Umbilical cord (tissue), 2 donors: ENCODE measurements around the gene PCDHGB2. TPM values are rescaled to one million over a fixed set of nuclear protein-coding genes. Genes with fewer than 3 reads are reported as not detected.
"Not testable (repeated sequence)": the region's sequence is repeated elsewhere in the genome, so short reads cannot be mapped to it uniquely, and the experiment has no call there.

ENCODE experiments used
- DNase-seq: peaks from one replicate; pipeline ENCODE4 v3.0.0-alpha.2; 2015; ENCODE audit warnings: low spot score
- total RNA-seq: library from RNA; depleted of rRNA; stranded (reverse); fragments of >200 nt; gene quantifications from one replicate; pipeline ENCODE4 v1.2.3, GENCODE V29; 2014; ENCODE audit warnings: low replicate concordance; ENCODE audit not compliant: insufficient read depth

Gene PCDHGB2
- total RNA-seq, 1 donor from 2014 or later, result 4.6 TPM

DNA sequence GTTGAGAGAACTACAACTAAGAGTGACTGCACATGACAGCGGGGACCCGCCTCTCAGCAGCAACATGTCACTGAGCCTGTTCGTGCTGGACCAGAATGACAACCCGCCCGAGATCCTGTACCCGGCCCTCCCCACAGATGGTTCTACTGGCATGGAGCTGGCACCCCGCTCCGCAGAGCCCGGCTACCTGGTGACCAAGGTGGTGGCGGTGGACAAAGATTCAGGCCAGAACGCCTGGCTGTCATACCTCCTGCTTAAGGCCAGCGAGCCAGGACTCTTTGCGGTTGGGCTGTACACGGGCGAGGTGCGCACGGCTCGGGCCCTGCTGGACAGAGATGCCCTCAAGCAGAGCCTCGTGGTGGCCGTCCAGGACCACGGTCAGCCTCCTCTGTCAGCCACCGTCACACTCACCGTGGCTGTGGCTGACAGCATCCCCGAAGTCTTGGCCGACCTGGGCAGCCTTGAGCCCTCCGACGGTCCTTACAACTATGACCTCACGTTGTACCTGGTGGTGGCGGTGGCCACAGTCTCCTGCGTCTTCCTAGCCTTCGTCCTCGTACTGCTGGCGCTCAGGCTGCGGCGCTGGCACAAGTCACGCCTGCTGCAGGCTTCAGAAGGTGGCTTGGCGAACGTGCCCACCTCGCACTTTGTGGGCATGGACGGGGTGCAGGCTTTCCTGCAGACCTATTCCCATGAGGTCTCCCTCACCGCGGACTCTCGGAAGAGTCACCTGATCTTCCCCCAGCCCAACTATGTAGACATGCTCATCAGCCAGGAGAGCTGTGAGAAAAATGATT lies 24.9 kb downstream of the PCDHGB2 start:
- no peak for DNase-seq

DNA sequence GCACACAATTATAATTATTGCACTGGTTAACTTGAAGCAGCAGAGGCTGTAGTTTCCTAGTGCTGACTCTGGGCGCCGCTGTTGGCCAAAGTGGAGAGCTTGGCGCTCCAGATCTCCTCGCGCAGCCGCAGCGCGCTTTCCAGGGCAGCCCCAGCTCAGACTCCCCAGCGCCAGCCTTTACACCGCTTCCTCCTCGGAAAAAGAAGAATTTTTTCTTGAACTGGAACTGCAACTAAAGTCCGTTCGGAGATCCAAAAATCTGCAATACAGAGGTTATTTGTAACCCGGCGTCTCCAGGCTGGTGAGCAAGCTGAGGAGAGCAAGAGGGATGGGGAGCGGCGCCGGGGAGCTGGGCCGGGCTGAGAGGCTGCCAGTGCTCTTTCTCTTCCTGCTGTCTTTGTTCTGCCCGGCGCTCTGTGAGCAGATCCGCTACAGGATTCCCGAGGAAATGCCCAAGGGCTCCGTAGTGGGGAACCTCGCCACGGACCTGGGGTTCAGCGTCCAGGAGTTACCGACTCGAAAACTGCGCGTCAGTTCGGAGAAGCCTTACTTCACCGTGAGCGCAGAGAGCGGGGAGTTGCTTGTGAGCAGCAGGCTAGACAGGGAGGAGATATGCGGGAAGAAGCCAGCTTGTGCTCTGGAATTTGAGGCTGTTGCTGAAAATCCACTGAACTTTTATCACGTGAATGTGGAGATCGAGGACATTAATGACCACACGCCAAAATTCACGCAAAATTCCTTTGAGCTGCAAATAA lies 27.9 kb downstream of the PCDHGB2 start, which contains the start of gene PCDHGB4:
Gene PCDHGB4, plus strand, starts transcription at position 142 of the 755 bp plus-strand sequence. Its CDS starts 187 bp downstream, at position 329.
- peak; percentile 6 for DNase-seq

DNA sequence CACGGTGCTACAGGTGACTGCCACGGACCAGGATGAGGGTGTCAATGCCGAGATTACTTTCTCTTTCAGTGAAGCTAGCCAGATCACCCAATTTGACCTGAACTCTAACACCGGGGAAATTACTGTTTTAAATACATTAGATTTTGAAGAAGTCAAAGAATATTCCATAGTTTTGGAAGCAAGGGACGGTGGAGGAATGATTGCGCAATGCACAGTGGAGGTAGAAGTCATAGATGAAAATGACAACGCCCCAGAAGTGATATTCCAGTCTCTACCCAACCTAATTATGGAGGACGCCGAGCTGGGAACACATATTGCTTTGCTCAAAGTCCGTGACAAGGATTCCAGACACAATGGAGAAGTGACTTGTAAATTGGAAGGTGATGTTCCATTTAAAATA lies 28.9 kb downstream of the PCDHGB2 start:
- no peak for DNase-seq

DNA sequence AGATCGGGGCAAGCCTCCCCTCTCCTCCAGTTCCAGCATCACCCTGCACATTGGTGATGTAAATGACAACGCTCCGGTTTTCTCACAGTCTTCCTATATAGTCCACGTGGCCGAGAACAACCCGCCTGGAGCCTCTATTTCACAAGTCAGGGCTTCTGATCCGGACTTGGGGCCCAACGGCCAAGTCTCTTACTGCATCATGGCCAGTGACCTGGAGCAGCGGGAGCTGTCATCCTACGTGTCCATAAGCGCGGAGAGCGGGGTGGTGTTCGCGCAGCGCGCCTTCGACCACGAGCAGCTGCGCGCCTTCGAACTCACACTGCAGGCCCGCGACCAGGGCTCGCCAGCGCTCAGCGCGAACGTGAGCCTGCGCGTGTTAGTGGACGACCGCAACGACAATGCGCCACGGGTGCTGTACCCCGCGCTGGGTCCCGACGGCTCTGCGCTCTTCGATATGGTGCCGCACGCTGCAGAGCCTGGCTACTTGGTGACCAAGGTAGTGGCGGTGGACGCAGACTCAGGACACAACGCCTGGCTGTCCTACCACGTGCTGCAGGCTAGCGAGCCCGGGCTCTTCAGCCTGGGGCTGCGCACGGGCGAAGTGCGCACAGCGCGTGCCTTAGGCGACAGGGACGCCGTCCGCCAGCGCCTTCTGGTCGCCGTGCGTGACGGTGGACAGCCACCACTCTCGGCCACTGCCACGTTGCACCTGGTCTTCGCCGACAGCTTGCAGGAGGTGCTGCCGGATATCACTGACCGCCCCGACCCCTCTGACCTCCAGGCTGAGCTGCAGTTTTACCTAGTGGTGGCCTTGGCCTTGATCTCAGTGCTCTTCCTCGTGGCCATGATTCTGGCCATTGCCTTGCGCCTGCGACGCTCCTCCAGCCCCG lies 29.6 kb downstream of the PCDHGB2 start:
- DNase-seq, result no peak

DNA sequence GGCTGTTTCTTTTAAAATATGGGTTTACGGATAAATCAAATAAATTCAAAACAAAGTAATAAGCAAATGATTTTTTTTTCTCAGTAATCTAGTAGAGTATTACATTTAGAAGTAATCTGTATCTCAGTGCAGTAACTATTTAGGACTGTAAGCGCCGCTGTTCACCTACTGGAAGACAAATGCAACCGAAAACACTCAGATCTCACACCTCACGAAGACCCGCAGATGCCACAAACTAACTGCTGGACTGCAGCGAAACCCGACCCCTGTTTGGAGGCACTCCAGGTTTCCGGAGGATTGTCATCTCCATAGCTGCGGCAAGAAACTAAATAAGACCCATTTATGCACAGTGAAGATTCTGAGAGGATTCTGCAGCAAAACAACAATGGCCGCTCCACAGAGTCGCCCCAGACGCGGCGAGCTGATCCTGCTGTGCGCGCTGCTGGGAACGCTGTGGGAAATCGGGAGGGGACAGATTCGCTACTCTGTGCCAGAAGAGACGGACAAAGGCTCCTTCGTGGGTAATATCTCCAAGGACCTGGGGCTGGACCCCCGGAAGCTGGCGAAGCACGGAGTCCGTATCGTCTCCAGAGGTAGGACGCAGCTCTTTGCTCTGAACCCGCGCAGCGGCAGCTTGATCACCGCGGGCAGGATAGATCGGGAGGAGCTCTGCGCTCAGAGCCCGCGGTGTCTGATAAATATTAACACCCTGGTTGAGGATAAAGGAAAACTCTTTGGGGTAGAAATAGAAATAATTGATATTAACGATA lies 32.8 kb downstream of the PCDHGB2 start, which contains the start of gene PCDHGA8:
Gene PCDHGA8, plus strand, starts transcription at position 205 of the 770 bp plus-strand sequence. Its CDS starts 181 bp downstream, at position 386.
- DNase-seq, result no peak

DNA sequence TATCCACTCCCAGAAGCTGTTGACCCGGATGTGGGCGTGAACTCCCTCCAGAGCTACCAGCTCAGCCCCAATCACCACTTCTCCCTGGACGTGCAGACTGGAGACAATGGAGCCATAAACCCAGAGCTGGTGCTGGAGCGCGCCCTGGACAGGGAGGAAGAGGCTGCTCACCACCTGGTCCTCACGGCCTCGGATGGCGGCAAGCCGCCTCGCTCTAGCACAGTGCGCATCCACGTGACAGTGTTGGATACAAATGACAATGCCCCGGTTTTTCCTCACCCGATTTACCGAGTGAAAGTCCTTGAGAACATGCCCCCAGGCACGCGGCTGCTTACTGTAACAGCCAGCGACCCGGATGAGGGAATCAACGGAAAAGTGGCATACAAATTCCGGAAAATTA lies 33.5 kb downstream of the PCDHGB2 start:
- no peak for DNase-seq

DNA sequence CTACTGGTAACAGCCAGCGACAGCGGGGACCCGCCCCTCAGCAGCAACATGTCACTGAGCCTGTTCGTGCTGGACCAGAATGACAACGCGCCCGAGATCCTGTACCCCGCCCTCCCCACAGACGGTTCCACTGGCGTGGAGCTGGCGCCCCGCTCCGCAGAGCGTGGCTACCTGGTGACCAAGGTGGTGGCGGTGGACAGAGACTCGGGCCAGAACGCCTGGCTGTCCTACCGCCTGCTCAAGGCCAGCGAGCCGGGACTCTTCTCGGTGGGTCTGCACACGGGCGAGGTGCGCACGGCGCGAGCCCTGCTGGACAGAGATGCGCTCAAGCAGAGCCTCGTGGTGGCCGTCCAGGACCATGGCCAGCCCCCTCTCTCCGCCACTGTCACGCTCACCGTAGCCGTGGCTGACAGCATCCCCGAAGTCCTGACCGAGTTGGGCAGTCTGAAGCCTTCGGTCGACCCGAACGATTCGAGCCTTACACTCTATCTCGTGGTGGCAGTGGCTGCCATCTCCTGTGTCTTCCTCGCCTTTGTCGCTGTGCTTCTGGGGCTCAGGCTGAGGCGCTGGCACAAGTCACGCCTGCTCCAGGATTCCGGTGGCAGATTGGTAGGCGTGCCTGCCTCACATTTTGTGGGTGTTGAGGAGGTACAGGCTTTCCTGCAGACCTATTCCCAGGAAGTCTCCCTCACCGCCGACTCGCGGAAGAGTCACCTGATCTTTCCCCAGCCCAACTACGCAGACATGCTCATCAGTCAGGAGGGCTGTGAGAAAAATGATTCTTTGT lies 34.8 kb downstream of the PCDHGB2 start:
- DNase-seq, result not testable (repeated sequence)

DNA sequence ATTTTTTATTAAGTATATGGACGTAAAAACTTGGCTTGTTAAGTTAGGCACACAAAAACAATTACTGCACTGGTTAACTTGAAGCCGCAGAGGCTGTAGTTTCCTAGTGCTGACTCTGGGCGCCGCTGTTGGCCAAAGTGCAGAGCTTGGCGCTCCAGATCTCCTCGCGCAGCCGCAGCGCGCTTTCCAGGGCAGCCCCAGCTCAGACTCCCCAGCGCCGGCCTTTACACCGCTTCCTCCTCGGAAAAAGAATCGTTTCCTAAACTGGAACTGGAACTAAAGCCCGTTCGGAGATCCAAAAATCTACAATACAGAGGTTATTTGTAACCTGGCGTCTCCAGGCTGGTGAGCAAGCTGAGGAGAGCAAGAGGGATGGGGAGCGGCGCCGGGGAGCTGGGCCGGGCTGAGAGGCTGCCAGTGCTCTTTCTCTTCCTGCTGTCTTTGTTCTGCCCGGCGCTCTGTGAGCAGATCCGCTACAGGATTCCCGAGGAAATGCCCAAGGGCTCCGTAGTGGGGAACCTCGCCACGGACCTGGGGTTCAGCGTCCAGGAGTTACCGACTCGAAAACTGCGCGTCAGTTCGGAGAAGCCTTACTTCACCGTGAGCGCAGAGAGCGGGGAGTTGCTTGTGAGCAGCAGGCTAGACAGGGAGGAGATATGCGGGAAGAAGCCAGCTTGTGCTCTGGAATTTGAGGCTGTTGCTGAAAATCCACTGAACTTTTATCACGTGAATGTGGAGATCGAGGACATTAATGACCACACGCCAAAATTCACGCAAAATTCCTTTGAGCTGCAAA lies 38.2 kb downstream of the PCDHGB2 start, which contains the start of gene PCDHGB5:
Gene PCDHGB5, plus strand, starts transcription at position 192 of the 796 bp plus-strand sequence. Its CDS starts 181 bp downstream, at position 373.
- DNase-seq, result peak; percentile 21

DNA sequence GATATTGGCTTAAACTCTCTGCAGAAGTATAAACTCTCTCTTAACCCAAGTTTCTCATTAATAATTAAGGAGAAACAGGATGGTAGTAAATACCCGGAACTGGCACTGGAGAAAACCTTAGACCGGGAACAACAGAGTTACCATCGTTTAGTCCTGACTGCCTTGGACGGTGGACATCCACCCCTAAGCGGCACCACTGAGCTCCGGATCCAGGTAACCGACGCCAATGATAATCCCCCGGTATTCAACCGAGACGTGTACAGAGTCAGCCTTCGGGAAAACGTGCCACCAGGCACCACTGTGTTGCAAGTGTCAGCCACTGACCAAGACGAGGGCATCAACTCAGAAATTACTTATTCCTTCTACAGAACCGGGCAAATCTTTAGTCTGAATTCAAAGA lies 38.8 kb downstream of the PCDHGB2 start:
- DNase-seq, result no peak

DNA sequence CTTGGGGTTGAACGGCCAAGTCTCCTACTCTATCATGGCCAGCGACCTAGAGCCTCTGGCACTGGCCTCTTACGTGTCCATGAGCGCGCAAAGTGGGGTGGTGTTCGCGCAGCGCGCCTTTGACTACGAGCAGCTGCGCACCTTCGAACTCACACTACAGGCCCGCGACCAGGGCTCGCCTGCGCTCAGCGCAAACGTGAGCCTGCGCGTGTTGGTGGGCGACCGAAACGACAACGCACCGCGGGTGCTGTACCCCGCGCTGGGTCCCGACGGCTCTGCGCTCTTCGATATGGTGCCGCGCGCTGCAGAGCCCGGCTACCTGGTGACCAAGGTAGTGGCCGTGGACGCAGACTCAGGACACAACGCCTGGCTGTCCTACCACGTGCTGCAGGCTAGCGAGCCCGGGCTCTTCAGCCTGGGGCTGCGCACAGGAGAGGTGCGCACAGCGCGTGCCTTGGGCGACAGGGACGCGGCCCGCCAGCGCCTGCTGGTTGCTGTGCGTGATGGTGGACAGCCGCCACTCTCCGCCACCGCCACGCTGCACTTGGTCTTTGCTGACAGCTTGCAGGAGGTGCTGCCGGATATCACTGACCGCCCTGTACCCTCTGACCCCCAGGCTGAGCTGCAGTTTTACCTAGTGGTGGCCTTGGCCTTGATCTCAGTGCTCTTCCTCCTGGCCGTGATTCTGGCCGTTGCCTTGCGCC lies 39.9 kb downstream of the PCDHGB2 start:
- DNase-seq, result no peak

DNA sequence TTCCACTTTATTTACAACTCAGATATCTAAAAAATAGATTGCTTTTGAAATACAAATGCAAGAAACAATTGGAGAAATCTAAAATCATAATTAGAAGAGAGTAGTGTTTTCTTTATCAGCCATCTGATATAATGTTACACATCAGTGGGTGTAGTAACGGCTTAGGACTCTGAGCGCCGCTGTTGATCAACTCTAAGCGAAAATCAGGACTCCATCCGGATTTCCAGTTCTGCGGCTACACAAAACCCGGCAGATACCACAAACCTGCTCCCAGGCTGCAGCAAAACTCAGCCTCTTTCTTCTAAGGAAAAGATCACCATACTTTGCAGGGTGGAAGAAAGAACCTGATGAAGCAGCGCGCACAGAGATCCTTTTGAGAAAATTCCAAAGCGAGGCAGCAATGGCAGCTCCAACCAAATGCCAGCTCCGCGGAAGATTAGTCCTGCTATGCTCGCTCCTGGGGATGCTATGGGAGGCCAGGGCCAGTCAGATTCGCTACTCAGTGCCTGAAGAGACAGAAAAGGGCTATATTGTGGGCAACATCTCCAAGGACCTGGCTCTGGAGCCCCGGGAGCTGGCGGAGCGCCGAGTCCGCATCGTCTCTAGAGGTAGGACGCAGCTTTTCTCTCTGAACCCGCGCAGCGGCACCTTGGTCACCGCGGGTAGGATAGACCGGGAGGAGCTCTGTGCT lies 42.9 kb downstream of the PCDHGB2 start, which contains the start of gene PCDHGA9:
Gene PCDHGA9, plus strand, starts transcription at position 226 of the 691 bp plus-strand sequence. Its CDS starts 175 bp downstream, at position 401.
- no peak for DNase-seq

DNA sequence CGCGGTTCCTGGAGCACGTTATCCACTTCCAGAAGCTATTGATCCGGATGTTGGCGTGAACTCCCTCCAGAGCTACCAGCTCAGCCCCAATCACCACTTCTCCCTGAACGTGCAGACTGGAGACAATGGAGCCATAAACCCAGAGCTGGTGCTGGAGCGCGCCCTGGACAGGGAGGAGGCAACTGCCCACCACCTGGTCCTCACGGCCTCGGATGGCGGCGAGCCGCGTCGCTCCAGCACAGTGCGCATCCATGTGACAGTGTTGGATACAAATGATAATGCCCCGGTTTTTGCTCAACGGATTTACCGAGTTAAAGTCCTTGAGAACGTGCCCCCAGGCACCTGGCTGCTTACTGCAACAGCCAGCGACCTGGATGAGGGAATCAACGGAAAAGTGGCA lies 43.6 kb downstream of the PCDHGB2 start:
- DNase-seq, result no peak

DNA sequence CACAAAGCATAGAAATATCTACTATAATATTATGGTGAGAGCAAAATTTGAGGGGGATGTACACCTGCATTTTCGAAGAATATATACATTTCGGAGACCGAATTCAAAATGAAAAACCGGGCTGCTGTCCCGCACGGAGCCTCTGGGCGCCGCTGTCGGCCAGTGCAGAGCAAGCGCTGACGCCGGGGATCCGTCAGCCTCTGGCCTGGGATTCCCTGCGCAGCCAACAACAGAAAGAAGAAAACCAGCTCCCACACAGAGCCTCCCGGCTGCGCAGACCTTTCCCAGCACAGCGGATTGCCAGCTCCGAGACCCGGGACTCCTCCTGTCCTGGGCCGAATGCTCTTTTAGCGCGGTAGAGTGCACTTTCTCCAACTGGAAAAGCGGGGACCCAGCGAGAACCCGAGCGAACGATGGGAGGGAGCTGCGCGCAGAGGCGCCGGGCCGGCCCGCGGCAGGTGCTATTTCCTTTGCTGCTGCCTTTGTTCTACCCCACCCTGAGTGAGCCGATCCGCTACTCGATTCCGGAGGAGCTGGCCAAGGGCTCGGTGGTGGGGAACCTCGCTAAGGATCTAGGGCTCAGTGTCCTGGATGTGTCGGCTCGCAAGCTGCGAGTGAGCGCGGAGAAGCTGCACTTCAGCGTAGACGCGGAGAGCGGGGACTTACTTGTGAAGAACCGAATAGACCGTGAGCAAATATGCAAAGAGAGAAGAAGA lies 48.2 kb downstream of the PCDHGB2 start, which contains the start of gene PCDHGB6:
Gene PCDHGB6, plus strand, starts transcription at position 232 of the 716 bp plus-strand sequence. Its CDS starts 182 bp downstream, at position 414.
- peak; percentile 34 for DNase-seq

DNA sequence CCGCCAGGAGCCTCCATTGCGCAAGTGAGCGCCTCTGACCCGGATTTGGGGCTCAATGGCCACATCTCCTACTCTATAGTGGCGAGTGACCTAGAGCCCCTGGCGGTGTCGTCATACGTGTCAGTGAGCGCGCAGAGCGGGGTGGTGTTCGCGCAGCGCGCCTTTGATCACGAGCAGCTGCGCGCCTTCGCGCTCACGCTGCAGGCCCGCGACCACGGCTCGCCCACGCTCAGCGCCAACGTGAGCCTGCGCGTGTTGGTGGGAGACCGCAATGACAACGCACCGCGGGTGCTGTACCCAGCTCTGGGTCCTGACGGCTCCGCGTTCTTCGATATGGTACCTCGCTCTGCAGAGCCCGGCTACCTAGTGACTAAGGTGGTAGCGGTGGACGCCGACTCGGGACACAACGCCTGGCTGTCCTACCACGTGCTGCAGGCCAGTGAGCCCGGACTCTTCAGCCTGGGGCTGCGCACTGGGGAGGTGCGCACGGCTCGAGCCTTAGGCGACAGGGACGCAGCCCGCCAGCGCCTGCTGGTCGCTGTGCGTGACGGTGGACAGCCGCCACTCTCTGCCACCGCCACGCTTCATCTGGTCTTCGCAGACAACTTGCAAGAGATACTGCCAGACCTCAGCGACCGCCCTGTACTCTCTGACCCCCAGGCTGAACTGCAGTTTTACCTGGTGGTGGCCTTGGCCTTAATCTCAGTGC lies 50.0 kb downstream of the PCDHGB2 start:
- DNase-seq, result no peak

DNA sequence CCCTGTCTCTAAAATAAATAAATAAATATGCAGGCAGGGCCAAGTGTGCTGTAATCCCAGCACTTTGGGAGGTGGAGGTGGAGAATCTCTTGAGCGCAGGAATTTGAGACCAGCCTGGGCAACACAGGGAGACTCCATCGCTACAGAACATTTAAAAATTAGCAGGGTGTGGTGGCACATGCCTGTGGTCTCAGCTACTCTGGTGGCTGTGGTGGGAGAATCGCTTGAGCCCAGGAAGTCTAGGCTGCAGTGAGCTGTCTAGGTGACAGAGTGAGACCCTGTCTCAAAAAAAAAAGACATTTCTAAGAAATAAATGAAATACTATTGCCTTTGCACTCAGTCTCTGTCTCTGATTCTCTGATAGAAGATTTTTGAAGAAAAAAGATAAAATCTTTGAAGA lies 51.8 kb downstream of the PCDHGB2 start:
- no peak for DNase-seq
